Hematopoietic multipotent progenitor cell treated with erythropoietin and hydrocortisone succinate and interleukin-3 and kit ligand, for 8 days (in vitro differentiated cells): Measurements from ENCODE around the gene PDE1C.

ENCODE experiments used
- DNase-seq: peaks from one replicate; pipeline ENCODE4 v3.0.0-alpha.2; 2015

Gene PDE1C

DNA sequence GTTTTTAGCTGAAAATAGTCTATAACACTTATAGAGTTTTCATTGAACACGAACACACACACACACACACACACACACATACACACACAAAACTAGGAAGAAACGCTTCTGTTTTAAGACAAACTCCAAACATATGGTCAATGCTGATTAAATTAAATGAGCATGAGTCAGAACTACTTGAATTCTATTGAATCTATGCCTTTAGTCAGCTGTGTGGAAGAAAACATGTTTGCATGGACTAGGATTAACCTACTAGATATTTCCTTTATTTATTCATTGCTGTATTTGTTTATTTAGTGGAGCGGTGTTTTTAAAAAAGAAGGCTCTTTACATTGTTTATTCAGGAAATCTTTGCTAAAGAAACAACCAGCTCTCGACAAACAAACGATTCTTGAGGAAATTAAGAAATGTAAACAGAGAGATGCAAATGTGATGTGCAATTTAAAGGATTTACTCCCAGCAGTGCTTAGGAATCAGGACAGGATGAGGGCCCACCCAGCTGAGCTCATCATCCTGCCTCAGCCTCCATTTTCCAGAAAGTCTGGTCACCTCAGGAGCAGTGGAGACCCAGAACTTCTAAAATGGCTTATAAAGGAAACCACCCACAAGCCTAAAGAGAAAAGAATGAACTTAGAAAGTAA lies 83.2 kb downstream of the PDE1C start:
- DNase-seq, result no peak

DNA sequence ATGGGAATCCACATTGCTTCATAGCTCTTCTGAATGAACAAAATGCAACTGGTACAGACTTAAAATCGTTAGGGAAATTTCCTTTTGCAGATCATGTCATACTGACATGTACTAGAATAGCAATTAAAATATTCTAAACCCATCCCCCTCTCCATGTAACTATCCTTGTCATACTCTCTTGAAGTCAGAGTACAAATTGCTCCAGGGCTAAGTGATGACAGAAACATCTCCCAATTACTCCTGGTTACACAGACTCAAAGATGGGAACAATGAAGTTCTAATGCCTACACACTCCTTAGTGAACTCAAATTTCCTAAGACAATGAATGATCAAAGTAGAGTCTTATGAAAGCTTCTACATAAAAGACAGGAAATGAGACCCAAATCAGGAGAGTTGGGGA lies 87.2 kb downstream of the PDE1C start:
- DNase-seq, result no peak

DNA sequence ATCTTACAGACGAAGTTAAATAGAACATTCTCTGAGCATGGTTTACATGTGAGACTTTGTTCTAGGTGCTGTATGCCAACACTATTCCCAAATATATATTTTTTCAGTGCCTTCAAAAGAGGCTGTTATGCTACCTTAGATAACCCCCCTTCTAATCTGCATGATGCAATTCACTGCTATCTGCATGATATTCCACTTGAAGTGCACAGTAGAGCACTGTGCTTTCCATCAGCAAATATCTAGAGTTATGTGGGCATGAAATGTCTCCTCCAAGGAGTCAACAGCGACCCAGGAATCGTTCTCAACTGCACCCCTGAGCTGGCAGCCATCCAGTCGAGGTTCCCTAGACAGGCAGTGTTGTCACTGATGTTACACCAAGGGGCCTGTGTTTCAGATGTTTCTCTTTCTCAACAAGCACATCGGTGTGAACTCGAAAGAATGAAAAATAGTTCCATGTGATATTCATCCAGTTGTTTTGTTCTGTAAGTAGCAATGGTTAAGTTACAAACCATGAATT lies 88.3 kb downstream of the PDE1C start:
- no peak for DNase-seq

DNA sequence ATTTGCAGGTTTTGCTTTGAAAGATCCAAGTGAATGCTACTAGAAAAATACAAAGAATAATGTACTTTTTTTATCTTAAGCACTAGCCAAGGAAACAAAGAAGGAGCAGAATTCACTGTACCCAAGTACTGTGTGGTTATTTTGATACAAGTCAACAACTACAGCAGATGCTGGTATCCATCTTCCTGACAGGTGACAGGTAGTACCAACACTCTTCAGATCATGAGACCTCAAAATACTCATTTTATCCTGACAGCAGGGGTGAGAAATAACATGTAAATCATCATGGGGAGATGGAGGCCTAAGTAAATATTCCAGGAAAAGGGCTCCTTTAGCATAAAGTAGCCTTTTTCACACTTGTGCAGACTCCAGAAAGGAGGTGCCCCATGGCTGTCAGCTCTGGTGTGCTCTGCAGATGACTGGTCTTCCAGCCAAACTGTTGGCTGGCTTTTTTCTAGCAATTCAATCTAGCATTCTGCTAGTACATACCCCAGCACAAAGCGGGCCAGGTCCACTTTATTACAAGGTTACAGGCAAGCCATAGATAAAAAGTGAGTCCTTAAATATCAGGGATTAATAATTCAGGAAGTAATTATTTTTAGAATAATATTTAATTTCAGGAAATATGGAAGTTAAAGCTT lies 90.4 kb downstream of the PDE1C start:
- DNase-seq, result no peak

DNA sequence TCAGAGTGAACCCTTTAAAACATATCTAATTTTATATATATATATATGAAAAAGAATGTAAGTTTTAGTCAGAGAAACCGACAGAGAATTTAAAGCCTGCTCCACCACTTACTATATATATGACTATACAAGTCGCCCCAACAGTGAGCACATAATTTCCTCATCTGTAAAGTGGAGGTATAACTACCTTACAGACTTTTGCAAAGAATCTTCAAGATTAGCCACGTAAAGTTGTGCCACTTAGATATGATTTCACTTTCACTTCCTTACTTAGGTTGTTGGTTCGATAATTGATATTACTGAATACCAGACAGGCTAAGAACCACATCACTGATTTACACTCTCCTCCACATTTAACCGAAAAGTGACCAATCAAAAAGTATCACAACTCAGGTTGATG lies 94.7 kb downstream of the PDE1C start:
- no peak for DNase-seq

DNA sequence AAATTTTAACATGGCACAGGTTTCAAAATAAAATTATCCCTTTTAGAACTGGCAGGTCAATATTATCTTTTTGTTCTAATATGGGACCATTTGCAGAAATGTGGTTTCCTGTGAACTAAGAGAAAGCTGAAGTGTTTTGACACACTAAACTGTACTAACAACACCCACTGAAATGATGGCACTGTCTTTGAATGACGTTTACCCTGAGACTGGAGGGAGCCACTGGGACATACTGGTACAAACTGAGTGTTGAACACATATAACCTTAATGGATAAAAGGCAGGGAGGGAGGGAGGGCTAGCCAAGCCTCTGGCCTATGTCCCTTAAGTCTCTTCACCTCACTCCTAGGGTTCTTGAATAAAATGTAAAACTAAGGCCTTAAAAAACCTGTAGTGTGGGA lies 95.9 kb downstream of the PDE1C start:
- no peak for DNase-seq

DNA sequence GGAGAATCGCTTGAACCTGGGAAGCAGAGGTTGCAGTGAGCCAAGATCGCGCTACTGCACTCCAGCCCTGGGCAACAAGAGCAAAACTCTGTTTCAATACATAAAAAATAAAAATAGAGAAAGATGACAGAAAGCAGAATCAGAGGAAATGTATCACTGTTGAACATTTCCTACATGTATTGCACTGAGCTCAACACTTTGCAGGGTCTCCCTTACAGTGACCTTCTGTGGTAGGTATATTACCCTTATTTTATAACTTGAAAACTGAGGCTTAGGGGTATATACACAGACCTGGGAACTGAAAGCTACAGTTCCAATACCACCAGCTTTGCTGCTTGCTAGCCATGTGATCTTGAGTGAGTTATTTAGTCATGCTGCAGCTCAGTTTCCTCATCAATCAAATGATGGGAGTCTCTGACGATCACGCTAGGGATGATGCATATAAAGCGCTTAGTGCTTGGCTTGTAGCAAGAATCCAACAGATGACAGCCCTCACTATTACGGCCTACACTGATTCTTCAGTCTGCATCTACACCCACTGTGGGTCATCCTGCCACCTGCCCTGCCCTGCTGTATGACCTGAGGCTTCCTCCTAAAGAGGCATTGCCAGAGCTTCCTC lies 99.0 kb downstream of the PDE1C start:
- DNase-seq, result no peak

DNA sequence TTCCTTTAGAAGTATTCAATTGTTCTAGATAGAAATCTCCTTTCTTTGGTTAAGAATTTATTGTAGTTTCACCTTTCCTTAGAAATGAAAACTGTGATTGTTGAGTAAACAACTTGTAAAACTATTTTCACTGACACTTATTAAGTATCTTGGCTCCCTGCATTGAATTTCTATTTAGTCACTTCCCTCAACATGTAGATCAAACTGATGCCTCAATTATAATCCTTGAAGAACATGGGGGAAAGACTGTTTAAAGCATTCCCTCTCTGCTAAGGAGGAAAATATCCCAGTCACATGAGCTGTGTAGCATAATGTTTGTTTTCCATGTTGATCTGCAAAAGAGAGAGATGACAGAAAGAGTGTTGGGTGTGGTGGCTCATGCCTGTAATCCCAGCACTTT lies 99.7 kb downstream of the PDE1C start:
- no peak for DNase-seq

DNA sequence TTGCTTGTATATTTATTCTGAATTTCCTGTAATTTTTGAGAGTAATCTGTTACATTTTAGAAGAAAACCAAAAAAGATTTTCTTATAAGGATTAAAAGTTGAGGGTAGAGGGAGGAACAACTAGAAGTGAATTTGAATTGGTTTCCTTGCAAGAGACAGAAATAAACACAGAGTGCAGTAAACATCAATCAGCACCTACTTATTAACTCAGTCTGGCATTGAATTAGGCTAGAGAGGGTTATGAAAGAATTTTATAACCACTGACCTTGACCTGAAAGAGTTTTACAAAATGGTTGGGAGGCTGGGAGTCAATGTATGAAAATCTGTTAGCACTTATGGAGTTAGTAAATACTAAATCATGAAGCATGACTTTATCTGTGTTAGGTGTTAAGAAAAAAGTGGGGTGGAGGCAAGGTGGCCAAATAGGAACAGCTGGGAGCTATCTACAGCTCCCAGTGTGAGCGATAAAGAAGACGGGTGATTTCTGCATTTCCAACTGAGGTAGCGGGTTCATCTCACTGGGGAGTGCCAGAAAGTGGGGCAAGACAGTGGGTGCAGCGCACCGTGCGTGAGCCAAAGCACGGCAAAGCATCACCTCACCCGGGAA lies 106.5 kb downstream of the PDE1C start:
- no peak for DNase-seq

DNA sequence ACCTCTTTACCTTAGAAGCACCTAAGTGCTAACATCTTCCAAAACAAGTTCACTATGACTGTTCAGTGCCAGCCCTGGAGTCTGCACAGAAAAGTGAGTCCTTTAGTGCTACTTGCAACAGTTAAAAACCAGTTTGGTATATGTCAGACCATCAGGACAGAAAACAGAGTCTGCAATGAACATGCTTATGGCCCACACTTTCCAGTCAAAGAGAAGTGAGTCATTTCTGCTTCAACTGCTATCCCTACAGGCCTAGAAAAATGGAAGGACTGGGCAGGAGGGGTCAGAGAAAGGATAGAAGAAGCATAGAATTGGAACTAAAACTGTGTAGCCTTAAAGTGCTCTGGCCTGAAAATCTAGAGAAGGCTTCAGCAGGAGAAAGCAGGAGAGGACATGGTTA lies 108.0 kb downstream of the PDE1C start:
- no peak for DNase-seq

DNA sequence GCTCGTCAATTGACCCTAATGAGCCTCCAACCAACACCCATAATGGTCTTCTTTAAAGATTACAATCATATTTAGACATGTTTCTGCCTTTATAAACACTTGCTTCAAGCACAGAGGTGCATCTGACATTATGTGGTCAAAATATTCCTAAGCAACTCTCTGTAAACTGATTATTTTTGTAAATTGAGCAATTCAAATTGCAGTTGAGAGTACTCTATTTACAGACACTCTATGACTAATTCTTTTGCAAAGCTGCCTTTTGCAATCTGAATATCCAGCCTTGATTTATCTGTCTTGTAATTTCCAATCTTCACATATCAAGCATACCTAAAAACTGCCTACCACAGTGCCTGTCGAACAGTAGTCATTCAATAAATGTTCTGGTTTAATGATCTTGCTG lies 112.0 kb downstream of the PDE1C start:
- DNase-seq, result no peak

DNA sequence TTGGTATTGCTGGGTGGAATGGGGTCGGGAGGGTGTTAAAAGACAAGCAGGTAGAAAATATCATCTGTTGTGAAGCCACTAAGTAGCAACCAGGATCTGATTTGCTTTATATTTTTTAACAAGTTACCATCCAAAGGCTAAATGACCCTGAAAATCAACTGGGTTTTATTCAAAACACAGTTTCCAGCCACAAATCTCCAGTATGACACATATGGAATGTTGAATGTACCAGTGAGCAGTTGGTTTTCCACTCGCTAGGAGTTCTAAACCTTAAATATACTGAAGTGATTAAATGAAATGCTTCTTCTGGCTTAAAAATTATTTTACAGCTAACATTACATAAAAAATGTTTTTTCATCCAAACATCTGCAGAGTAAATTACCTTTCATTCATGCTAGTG lies 112.5 kb downstream of the PDE1C start:
- DNase-seq, result no peak

DNA sequence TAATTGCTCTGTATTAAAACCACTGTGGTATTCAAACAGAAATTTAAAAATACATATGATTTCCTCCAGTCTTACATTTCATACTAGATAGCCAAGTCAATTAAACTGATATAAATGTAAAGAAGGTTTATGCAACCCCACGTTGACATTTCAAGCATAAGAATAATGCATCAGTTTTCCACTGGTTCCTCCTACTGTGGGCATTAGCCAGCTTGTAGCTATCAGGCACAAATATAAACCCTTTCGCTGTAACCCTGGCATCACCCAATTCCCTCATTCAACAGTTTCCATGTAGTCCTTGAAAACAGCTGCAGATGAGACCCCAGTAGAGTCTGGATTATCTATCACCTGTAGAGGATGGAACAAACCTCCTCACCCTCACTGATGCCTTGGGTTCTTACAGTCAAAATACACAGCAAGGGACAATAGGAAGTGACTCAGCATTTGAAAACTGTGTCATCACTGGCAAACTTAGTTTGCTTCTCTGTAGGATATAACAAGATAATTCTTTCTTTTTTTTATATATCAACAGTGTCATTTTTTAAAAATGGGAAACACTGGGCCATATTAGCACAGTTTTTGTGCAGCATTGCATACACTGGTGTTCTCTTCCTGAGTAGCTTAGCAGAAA lies 113.0 kb downstream of the PDE1C start:
- no peak for DNase-seq

DNA sequence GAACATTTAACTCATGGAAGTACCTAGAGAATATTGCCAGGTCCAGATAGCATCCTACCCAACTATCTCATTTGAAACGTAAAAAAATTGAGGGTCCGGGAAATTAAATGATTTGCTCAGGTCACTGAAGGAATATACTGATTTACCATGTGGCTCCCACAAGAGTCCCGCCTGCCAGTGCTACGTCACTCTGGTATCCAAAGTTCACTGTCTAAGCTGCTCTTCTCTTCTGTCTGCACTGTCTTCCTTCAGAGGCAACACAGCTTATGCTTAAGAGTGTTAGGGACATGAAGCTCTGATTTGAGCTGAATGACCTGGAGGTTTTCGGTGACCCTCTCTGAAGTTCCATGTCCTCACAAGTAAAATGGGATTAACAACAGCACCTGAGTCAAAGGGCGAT lies 114.6 kb downstream of the PDE1C start:
- no peak for DNase-seq

DNA sequence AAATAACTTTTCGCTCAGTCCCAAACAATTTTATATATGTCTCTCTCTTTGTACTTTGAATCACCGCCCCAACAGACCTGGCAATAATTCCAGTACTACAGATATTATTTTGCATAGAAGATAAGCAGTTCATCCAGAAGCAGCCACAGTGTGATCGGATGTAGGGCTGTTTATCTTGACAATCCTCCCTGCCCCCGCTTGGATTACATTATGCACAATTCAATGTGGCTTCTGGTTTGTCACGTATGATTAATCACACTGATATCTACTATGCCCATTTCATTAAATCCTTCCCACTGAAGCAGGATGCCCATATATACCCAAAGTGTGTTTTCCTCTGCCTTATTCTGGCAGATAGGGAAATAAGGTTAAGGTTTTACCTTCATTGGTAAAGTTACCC lies 115.2 kb downstream of the PDE1C start:
- no peak for DNase-seq

DNA sequence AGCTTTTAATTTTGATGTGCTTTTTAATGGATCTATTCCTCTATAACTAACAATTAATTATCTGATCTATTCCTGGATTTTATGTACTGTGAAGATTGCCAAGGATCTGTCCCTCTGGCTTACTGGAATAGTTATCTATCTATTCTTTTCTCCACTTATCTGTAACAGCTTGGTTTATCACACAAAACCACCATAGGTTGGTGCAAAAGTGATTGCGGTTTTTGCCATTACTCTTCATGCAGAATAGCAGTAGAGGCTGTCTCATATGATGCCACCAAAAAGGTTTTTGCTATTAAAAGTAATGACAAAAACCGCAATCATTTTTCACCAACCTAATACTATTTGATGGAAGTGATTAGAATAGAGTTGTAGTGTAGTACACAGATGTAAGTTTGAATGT lies 115.7 kb downstream of the PDE1C start:
- no peak for DNase-seq

DNA sequence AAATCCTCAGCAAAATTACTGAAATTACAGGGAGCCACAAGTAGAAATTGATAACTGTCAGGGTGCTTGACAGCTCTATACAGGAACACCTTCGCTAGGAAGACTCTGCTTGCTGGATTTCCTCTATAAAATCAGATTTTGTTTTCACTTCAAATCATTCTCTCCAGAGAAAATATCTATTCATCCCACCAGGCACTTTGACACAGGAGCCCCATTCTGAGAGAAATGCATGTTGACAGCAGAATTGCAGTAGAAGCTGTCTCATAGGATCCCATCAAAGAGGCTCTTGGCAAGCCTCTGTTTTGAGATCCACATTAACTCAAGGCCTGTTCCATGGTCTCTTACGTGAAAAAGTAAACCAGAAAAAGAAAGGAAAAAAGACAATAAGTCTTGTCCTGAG lies 116.8 kb downstream of the PDE1C start:
- DNase-seq, result no peak

DNA sequence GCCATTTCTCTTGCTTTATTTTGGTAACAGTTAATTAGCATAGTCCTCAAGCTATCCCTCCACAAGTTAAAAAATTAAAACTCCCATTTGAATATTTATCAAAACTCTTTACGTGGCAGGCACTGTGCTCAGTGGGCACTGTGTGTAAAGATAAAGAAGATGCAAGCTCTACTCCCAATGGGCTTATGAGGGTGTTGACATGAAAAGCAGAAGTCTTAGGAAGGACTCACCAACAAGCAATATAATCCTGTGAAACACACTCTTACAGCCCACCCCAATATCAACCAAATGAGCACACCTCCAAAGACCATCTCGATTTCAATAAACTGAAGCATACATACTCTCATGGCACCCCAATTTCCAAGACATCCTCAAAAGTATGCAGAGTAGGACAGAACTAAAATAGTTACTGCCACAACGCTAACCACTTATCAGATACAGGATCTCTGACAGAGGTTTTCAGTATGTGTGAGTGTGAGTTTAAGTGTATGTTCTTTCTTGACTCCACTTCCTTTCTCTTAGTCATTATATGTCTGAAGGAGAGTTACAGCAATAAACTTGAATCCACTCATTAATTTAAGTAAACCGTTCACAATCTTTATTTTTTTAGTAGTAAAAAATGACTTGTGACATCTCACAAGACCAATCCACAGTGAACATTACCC lies 120.0 kb downstream of the PDE1C start:
- no peak for DNase-seq

DNA sequence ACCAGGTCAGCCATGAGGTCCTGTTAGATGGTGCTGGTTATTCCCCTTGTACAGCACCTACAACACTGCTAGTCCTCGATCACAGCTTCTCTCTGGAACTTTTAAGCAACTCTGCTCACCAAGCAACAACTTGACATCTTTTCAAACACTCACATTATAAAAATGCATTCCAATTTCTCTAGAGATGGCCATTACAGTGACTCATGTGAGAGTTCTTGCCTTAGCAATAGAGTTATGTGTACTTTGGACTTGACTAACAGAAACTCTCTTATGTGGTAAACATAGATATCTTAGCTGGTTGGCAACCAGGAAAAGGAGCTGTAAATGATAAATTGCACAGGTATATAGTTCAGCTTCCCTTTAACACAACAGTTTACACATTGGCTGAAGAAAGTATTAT lies 122.2 kb downstream of the PDE1C start:
- no peak for DNase-seq

DNA sequence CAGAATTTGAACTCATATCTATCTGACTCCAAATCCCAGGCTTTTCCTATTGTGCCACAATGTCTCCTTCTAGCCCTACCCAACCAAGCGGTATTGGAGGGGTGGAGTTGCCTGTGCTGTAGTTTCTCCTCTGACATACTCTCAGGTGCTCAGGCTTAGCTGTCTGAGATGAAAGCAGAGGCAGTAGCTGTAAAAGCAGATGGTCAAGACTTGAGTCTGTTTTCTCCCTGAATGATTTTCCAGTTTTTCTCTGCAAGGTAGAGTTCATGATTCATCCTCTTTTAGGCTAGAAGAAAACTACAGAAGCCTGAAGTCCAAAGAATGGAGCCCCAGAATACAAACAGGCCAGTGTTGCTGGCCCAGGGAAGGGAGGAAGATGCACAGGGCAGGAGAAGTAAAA lies 130.0 kb downstream of the PDE1C start:
- no peak for DNase-seq

DNA sequence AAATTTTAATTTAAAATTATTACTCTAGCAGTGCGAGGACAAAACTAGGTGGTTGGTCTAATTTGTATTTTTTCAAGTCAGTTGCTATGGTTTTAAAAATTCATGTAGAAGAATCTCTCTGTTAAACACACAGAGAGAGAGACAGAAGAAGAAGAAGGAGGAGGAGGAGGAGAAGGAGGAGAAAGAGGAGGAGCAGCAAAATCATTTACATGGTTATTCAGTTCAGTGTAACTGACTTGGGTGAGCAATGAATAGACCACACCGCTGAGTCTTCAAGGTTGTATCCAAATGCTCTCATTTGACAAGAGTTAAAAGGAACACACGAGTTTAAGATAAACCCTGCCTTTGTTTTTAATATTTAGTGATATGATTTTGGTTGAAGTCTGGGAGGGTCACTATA lies 131.1 kb downstream of the PDE1C start:
- DNase-seq, result no peak

DNA sequence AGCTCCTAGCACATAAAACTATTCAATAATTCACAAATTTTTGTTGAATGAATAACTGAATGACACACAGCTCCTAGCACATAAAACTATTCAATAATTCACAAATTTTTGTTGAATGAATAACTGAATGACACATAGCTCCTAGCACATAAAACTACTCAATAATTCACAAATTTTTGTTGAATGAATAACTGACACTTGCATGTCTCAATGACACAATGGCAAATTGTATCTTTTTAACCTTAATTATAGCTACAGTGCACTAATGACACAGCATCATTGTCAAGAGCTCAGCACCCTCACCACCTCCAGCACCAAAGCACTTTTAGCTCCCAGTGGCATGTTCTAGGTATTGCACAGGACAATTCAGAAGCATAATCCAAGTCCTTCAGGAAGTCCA lies 131.6 kb downstream of the PDE1C start:
- DNase-seq, result no peak

DNA sequence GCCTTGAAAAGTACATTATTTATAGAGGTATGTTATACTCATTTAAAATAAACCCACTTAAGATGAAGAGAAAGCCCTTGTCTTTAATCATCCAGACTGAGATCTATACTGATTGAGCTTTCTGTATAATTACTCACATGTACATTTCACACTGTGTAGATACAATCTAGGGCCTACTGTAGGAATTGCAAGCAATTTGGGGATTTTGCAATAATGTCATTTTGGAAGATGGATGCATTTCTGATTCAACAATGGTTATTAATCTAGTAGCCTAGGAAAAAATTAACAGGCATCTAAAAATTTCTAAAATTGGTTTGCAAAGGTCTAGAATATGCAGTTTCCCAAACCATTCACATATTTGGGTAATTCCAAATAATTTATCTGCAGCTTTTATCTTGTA lies 132.2 kb downstream of the PDE1C start:
- DNase-seq, result no peak
